ENCODE measurements around the gene C12orf75.

Gene C12orf75

DNA sequence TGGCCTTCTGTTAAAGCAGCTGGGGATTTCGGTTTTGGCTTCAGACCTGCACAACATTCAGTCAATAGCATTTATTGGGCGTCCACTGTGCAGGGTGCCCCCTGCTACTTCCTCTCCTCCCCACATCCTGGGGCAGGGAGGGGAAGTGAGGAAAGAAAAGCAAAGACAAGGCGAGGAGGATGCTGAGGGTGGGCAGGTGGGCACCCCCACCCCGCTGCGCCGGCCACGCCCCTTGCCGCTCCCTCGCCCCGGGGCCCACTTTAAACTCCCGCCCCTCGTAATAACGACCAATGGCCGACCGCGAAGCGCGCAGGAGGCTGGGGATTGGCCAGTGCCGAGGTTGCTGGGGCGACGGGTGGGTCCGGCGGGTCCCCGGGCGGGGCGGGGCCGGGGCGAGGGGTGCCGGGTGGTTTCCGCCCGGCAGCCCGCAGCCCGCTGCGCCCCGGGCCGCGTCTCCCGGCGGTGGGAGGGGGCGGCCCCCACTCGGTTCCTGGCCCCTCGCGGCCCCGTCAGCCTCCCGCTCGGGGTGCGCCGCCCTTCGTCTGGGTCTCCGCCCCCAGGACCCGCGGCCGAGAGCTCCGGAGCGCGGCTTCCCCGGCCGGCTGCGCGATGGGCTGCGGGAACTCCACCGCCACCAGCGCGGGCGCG lies at the start of gene C12orf75:
Gene C12orf75, plus strand, starts transcription at position 409 of the 648 bp plus-strand sequence. Its CDS starts 201 bp downstream, at position 610.
- POLR2A ChIA-PET (ENCODE audit: low non-redundant PET): no interaction called here
- peak within 1 kb of the TSS; percentile 86 for H3K27ac ChIP-seq
- DNase-seq (ENCODE audit: low spot score): peak; percentile 83
- CTCF ChIA-PET: interaction anchor here (0.8 to 1.6 kb wide), 2 partner anchors 94 to 115 kb away, joined by 3 to 4 read pairs; partner anchors contain the start of gene APPL2
- TF ChIP-seq, protein P1, sequence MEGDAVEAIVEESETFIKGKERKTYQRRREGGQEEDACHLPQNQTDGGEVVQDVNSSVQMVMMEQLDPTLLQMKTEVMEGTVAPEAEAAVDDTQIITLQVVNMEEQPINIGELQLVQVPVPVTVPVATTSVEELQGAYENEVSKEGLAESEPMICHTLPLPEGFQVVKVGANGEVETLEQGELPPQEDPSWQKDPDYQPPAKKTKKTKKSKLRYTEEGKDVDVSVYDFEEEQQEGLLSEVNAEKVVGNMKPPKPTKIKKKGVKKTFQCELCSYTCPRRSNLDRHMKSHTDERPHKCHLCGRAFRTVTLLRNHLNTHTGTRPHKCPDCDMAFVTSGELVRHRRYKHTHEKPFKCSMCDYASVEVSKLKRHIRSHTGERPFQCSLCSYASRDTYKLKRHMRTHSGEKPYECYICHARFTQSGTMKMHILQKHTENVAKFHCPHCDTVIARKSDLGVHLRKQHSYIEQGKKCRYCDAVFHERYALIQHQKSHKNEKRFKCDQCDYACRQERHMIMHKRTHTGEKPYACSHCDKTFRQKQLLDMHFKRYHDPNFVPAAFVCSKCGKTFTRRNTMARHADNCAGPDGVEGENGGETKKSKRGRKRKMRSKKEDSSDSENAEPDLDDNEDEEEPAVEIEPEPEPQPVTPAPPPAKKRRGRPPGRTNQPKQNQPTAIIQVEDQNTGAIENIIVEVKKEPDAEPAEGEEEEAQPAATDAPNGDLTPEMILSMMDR (conservative IDR thresholded peaks at IDR 0.05; ENCODE audit: low read depth): no peak

DNA sequence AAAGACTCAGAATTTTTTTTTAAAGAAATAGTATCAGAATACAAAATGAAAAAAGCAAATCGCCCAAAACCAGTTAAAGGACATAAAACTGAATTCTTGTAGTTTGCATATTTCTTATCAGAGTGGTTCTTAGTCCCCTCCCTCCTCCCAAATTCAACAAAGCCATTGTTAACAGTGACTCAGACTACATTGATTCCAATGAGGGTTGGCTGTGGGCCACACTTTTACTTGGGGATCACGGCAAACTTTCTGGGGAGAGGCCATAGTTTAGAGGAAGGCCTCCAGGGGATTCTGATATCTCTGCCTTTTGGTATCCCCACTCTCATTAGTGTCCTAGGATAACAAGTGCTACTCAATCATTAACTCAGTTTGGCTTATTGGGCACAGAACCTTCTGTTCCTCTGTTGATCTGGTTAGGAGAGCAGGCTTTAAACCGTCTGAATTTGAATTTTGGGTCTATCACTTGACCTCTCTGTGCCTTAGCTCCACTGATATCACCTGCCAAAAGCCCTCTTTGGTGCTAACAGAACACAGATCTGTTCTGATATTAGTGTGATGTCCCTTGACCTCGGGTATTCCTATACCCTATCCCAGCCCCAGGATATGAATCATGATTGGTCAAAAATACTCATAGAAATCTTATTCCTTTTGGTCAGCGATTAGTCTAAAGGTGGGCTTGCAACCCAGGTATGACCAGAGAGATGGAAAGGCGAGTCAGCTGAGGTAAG lies 49.4 kb upstream of the C12orf75 start:
- no peak for DNase-seq (ENCODE audit: low spot score)
- CTCF ChIA-PET: no interaction called here

DNA sequence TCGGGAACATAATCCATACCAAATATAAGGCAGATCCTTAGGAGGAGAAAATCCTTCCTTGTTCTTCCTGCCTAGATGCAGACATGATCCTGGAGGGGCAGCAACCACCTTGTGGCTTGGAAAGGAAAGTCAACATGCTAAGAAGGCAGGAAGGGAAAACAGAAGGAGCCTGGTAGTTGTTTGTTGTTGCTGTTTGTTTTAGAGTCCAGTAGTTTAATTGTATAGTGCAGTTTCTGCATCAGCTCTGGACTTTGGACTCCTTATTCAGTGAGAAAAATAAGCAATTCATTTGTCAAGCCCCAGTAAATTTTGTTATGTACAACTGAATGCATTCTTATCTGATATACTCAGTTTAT lies 48.8 kb upstream of the C12orf75 start:
- ChIA-PET CTCF (no interaction called here), POLR2A (ENCODE audit: low non-redundant PET) (no interaction called here)
- DNase-seq (ENCODE audit: low spot score): no peak
- TF ChIP-seq, protein P1 (conservative IDR thresholded peaks at IDR 0.05; ENCODE audit: low read depth): no peak
- H3K27ac ChIP-seq: no peak overlapping the region

More for the DNA sequence above, 49.4 kb upstream of the C12orf75 start:
- TF ChIP-seq, protein P1 (conservative IDR thresholded peaks at IDR 0.05; ENCODE audit: low read depth): no peak
- POLR2A ChIA-PET (ENCODE audit: low non-redundant PET): no interaction called here
- no peak overlapping the region for H3K27ac ChIP-seq

DNA sequence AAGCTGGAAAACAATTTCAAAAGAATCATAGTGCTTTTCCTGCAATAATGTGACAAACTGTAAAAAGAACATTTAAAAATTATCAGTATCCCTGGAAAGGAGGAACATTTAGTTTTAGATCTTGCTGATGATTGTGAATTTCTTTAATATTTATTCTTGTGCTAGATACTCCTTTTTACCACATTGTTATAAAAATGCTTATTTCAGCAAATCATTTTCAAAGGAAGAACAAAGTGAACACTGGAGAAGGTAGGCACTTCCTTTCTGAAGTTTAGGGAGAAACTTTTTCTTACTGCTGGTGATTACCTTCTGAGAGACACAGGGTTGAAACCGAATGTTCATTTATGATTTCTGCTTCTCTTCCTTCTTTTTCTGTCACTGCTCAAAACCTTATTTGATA lies 45.1 kb upstream of the C12orf75 start:
- TF ChIP-seq, protein P1 (conservative IDR thresholded peaks at IDR 0.05; ENCODE audit: low read depth): no peak
- ChIA-PET POLR2A (ENCODE audit: low non-redundant PET) (no interaction called here), CTCF (no interaction called here)
- no peak for DNase-seq (ENCODE audit: low spot score)
- no peak overlapping the region for H3K27ac ChIP-seq

DNA sequence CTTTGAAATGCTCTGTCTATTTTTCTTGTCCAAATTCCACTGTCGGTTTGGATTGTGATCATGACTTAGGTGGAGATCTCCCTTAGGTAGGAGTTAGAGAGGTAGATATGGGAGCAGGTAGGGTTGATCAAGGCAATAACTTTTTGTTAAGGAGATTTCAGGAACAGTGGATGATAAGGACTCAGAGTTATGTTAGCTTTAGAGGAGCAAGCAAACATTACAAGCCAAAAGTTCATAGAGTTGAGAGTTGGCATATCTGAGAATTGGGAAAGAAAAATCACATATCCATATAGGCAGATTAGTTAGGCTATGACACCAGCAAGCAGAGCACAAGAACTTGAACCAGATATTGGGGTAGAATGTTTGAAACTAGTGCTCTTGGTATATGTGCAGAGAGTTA lies 43.1 kb upstream of the C12orf75 start:
- TF ChIP-seq, protein P1 (conservative IDR thresholded peaks at IDR 0.05; ENCODE audit: low read depth): no peak
- H3K27ac ChIP-seq: no peak overlapping the region
- ChIA-PET POLR2A (ENCODE audit: low non-redundant PET) (no interaction called here), CTCF (interaction anchor here (0.6 to 0.7 kb wide), 2 partner anchors 116 to 431 kb away, joined by 3 read pairs; no protein-coding TSS in a partner anchor)
- no peak for DNase-seq (ENCODE audit: low spot score)

DNA sequence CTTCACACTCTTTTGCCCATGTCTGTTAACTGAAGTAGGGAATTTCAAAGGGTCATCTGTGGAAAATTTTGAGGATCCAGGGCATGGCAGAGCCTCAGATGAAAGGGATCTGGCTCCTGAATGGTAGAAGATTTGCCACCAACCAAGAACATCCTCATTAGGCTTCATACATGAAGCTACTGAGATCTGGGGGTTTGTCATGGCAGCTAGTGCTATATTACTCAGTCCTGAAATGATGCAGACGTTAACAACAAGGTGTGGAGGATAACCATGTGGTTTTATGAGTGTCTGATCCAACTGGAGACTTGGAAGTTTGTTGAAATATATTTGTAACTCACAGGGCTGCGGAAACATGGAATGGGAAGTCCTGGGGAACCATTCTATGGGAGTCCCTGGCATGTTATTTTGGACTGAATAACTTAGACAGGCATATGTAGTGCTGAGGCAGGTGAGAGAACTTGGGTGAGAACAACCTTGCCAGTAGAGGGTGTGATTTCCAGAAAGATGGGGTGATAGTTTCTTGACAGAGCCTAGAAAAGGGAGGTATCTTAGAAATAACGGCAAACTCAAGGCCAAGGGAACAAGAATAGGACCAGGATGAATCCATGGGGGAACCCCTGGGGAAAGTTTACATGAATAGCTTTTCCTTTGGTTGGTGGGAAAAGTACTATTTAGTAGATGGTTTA lies 42.0 kb upstream of the C12orf75 start:
- CTCF ChIA-PET: no interaction called here
- DNase-seq (ENCODE audit: low spot score): no peak
- H3K27ac ChIP-seq: no peak overlapping the region
- POLR2A ChIA-PET (ENCODE audit: low non-redundant PET): no interaction called here
- TF ChIP-seq, protein P1 (conservative IDR thresholded peaks at IDR 0.05; ENCODE audit: low read depth): no peak
